NCI-H2227 (cell line): ENCODE results near the gene SOBP.

ENCODE experiments used
- DNase-seq: peaks from one replicate; lab custom pipeline; 2025; ENCODE audit not compliant: unreplicated experiment; lab: John Stamatoyannopoulos, UW

SOBP gene

DNA sequence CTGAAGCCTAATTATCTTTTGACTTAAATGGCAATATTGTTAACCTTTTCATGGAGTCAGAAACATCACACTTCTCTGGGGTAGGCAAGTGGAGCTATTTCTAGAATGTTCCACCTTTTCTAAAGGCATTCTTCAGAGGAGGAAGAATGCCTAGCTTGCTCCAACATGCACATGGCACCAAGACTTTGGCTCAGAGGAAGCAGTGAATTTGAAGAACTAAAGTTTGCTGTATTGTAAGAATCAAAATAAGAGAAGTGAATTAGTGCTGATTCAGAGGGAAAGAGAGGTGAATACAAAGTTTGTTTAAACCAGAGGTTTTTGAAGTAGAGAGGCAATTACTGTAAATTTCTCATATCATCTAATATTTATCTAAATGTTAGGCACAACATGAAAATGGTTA is 92.2 kb downstream of the SOBP start:
- DNase-seq, result no peak

DNA sequence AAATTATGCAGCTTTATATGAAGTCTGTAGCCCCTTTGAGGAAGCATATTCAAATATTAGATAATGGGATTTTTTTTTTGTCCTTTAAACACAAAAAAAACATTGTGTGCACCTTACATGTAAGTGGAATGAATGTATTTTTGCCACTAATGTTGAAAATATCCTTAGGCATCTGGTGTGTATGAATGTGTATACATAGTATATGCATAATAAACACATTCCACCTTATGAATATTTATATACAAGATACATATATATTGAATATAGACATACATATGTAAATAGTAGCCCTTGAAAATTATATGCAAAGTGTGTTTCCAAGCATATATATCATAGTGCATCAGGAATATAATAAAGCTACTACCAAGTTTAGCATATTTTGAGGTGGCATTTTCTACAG is 94.8 kb downstream of the SOBP start:
- no peak for DNase-seq

DNA sequence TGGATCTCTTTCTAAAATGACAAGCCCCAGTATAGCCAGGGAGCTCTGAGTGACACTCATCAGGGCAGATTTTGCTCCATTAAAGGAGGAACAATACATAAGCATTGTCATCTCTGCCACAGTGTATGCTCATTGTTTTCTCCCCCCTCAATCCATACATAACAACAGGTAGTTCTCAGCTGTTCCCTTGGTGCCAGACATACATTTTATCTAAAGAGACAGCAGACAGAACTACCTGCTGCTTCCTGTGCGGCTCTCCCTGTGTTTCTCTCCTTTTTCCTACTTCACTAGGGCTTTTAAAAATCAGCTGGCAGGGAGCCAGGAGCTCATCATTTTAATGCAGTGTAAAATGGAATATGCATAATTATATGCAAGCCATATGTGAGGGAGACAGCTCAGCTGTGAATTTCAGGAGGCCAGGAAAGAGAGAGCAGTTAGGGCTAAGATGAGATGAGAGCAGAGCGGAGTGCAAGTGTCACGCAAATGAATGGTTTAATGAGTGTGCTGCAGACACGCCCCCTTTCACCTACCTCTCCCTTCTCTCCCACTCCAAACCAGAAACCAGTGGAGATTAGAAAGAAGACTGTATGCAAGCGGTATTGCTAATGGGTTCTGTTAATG is 96.0 kb downstream of the SOBP start:
- DNase-seq, result peak; percentile 54

DNA sequence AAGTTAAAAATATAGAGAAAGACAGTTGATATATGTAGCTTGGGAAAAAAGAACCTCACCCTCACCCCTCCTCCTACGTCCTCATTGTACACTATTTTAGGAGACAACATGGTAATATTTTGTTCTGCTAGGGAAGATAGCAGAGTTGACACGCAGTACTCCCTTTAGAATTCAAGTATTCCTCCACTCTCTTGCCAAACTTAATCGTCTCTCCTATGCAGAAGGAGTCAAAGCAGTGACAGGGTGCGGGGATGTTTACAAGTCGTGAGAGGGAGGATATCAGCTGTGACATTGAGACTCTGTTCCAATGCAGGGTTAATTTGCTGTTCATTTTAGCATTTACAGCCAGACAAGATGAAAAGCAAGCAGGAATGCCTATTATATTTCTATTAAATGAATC is 97.5 kb downstream of the SOBP start:
- DNase-seq, result no peak

DNA sequence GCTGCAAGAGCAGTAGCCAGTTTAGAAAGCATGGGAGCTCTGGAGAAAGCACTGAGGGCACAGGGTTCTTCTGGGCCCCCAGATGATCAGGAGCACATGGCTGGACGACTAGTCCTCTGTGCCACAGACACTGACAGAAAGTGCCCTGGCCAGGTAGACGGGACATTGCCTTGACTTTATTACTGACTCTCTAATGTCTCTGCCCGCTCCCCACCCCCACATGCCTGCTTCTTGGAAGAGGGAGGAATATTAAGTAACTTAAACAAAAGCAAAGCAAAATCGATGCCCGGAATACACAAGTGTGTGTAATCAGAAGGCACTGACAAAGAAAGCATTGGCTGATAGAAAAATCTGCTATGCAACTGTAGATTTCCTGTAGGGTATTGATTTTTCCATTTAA is 99.3 kb downstream of the SOBP start:
- DNase-seq, result no peak

DNA sequence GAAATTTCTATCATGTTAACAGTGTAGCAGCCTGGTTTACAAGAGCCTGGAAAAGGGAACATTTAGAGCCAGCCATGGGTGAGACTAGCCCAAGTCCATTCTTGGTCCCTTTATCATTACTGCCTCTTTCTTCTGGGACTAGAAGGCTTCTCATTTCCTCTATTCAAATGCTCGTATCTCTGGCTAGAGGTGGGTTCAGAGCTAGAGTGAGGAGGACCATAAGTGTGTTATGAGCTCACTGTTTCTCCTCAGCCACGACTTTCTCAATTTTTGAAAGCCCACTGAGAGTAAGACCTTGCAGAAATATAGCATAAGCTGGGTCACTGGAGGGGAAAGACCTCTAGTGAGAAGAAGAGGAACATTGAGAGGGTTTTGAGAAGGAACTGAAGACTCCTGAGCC is 100.0 kb downstream of the SOBP start:
- DNase-seq, result no peak

DNA sequence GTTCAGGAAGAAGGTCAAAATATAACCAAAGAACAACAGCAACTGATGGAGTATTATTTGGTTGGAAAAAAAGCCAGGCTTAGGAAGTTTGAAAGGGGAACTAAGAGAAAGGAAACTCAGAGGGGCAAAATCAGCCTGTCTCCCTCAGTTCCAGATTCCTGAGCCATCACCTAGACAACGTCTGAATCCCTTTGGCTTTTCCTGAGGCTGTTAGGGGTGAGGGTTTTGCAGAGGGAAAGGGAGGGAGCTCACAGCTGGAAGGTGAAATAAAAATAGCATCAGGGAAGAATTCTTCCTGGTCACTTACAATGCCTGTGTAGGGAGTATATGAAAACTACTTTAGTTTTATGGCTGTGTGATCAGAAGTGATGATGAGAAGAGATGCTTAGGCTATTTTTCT is 100.5 kb downstream of the SOBP start:
- no peak for DNase-seq

DNA sequence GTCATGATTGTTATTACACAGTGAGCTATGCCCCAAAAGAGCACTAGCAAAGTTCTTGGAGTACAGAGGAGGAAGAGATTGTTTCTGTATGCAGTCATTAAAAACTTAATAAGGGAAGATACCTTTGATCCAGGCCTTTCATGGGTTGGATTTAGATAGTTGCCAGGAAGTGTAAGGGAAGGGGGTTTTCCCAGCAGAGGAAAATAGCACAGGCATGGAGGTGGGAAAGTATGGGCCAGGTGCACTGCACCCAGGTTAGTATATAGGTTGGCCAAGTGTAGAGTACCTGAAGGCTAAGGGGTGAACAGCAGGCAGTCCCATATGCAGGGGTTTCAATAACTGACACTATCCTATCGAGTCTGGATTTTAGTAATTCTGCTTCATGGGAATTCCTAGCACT is 101.4 kb downstream of the SOBP start:
- no peak for DNase-seq

DNA sequence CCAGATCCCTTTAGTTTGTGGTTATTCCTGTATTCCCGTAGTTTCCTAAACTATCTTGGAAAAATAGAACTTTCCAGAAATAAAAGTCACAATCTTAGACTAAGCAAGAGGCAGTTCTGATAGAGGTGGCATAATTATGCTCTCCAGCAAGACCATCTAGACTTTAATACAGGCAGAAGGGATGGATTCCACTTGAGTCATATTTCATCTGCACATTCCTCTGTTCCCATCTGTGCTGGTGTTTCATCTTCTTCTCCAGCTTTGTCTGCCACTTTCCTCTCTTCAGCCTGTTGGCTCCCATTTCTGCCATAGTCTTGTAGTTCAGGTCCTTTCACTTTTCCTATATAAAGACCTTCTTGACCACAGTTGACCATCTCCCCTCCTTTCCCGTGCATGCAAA is 102.9 kb downstream of the SOBP start:
- no peak for DNase-seq

DNA sequence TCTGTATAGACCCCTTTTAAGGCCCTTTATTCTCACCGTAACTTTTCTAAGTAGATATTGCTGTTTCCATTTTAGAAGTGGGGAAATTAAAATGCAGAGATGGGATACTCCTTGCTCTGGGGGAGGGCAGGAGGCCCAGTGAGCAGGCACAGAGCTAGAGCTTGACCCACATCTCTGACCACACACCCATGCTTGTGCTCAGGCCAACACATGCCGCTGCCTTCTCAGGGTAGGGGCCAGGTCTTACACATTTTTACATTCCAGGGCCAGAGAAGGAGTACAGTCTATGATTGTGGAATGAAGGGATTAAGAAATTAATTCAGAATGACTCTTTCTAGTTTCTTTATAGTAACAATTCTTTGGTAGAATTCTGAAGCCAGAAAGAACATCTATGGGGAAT is 104.8 kb downstream of the SOBP start:
- no peak for DNase-seq

DNA sequence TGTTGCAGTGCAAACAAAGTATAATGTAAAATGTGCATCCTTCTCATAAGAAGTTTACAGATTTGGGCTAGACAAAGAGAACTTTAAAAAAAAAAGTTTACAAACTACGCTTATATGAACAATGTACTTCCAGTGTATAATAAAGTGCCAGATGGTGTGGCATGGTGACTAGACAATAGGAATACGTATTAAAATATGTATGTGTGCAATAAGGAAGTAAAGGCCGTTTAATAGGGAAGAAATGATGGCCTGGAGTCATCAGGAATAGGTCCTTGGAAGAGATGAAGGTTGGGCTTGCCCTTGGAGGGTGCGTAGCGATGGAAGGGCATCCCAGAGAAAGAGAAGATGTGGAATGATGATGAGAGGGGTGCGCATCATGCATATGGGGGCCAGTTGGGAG is 108.2 kb downstream of the SOBP start:
- DNase-seq, result no peak

DNA sequence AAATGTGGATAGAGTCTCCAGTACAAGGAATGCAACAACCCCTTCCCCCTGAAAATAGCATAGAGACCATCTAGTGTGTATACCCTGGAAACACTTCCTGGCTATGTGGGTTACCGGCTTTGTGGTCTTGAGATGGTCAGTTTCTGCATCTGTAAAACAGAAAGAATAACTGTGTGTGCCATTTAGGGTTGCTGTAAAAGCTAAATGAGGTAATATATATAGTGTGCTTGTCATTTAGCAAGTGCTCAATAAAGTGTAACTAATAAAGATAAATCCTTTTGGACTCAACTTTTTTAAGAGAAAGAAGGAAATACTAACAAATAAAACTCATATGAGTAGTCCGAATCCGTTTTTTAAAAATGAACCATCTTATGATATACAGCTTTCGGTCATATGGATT is 109.1 kb downstream of the SOBP start:
- no peak for DNase-seq

DNA sequence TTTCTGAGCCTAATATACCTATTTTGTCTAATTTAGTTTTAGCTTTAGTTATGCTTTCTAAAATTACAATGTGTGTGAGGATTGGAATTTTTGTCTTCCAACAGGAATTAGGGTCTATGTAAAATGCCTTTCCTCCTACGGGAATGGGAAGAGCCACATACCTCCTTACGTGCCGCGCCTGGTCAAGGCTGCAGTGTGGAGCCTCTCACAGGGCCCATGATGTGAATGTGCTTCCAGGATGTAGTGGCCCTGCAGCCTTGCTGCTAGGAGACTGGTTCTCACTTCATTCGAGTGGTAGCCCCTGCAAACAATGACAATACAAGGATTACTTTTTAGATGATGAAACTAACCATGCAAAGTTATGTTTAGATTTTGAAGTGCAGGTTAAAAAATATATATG is 110.2 kb downstream of the SOBP start:
- DNase-seq, result no peak

DNA sequence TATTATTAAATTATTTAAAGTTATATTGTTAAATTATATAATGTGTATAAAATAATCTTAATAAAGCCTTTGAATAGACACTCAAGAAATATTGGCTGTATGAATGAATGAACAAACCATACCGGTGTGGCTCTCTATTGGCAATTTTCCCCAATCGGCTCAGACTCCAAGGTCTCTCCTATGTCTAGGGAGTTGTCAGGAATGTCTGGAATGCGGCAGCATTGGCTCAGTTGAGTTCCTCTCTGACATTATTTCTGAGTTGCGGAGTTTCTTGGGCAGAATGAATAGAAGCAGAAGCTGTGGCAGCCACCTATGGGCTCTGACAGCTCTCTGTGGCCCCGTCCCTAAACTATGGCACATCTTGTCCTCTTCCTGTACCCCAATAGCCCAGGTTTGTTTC is 111.0 kb downstream of the SOBP start:
- DNase-seq, result no peak

DNA sequence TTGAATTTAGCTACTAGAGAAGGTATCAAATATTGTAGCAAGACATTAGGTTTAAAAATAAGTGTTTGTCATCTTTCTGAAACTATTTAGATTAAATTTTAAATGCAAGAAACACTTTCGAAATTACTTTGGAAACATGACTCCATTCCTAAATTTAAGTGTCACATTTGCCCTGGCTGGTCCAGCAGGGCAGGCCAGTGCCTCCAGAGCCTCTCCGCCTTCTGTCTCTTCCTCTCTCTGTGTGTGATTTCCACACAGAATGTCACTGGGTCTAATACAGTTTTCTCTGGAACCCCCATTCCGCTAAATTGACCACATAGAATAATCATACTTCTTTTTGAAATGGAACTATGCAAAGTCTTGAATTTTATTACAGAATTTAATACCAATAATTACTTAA is 111.5 kb downstream of the SOBP start:
- no peak for DNase-seq

DNA sequence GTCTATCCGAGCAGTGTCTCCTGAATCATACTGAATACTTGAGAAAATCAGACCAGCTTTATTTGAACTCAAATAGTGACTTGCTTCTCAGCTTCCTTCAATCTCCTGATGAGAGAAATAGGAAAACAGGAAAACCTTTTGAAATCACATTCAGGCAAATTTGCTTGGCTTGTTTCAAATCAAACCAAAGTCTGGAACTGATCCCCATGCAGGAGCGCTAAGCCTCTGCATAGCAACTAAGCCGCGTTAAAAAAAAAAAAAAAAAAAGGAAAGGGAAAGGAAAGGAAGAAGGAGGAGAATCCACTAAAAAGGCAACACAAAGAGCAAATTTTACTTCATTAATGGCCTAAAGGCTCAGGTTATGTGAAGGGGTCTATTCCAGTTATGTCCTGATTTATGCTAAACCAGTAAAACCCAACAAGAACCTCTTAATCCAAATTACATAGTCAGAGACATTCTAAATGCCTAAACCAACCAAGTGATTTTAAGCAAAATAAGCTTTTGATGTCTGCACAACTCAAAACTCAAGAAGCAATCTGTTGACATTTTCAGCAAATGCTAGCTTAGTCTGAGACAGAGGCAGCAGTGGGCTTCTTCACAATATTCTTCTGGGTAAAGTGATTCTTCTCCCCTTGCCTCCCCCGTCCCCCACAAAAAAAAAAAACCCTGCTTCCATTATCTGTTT is 112.5 kb downstream of the SOBP start:
- DNase-seq, result no peak

DNA sequence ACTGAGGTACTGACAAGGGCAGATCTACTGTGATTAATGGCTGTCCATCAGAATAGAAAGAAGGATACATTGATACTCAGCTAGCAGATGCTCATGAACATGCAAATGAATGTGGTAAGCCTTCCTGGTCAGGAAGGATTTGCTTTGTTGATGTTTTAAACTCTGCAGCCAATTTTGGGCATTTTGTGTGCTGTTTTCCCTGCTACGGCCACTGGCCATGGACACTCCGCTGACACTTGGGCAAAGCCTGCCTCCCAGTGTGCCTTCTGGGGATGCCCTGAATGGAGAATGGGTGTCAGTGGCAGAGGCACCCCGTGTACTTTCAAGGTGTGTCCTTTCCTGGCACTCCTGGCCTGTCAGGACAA is 113.1 kb downstream of the SOBP start:
- DNase-seq, result no peak

DNA sequence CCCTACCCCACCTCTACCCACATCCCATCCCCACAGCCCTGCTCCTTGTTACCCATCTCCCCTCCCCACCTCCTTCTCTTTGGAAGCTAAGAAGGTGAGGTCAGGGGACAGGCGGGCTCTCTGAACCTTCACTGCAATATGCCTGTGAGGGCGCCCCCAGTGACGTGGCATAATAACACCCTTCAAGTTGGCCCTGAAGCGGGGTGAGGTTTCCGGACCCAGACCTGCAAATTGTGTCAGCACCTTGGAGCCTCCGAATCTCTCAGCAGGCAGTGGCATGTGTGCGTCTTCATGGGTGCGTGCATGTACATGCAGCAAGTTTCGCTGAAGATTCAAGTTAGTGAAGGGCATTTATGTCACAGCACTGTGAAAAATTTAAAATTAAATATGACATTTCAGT is 114.6 kb downstream of the SOBP start:
- DNase-seq, result peak; percentile 13

DNA sequence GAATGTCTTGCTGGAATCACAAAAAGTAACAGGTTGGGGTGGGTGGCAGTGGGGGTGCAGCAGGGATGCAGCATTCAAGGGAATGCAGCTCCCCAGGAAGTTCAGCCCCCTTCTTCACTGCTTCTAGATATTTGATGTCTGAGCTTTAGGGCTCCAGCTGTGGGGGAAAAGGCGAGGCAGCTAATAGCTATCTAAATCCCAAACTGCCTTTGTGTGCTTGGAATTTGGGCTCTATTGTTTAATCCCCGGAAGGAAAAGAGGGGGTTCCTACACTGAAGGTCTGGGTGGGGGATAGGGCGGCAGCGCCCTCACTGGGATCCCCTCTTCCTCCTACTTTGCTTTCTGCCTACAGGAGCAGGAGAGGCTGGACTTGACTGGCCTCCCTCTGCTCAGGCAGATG is 116.5 kb downstream of the SOBP start:
- DNase-seq, result no peak

DNA sequence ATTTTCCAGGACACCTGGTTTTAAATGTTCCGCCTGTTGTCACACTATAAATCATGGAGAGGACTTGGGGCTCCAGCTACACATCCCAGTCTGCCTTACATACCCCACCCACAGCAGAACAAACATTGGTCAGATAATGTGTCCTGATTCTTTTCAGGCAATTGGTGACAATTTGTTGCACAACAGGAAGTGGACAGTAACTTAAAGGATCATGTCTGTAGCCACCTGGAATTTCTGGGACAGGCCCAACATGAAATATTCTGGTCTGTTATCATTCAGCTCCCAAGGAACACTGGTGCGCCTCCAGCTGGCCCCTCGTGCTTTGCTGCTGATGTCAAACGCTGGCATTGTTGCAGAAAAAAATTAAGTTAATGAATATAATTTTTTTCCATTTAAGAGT is 117.2 kb downstream of the SOBP start:
- DNase-seq, result no peak

DNA sequence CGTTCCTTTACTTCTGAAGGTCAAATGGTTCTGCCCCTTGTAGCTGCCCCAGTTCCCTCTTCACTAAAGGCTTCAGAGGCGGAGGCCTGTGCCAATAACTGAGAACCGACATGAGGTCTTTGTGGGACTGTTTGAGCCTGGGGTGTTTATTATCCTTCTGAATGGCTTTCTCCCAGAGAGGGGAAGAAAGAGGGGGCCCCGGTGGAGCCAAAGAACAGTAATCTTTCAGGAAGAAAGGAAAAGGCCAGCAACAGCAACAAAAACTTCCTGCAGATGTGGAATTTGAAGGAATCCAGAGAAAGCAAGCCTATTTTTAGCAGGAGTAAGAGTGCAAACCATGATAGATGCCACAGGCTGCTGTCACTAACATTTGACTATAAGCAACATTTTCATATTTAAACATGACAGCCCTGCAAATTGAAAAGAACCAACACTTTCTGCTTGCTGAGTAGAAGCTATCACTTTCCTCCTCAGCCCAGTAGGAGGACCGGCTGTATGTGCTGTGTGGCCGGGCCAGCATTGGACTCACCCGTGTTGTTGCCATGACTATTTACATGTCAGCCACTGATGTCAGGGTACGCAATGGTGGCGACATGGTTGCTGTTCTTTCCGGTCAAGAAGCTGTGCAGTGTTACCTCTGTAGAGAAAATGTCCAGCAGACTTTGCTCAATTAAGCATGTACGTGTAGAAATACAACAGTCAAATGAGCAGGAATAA is 121.3 kb downstream of the SOBP start:
- peak; percentile 12 for DNase-seq

DNA sequence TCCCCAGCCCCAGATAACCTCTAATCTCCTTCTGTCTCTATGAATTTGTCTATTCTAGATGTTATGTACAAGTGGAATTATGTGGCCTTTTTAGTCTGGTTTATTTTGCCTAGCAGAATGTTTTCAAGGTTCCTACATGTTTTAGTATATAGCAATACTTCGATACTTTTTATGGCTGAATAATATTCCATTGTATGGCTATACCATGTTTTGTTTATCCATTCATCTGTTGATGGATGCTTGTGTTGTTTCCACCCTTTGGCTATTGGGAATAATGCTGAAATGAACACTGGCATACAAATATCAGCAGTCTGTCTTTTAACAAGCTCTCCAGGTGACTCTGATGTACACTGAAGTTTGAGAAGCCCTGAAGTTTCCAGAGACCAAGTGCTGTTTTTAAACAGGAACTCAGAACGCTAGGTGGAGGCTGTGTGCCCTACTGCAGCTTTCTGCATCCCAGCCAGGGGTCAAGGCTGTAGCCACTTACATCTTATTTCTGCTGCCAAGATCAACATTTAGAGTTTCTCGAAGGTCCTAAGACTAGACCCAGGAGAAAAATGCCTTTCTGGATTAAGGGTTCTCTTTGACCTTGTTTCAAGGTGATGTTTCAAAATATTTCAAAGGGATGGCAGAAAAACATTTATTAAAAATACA is 123.0 kb downstream of the SOBP start:
- no peak for DNase-seq
